NOMO-1 treated with dmso at 0.1 percent for 144 hours (cell line): ENCODE measurements around the gene FBN1.

Source experiments
- DNase-seq: peaks from one replicate; lab custom pipeline; 2025; ENCODE audit not compliant: unreplicated experiment; lab: John Stamatoyannopoulos, UW

Gene FBN1

DNA sequence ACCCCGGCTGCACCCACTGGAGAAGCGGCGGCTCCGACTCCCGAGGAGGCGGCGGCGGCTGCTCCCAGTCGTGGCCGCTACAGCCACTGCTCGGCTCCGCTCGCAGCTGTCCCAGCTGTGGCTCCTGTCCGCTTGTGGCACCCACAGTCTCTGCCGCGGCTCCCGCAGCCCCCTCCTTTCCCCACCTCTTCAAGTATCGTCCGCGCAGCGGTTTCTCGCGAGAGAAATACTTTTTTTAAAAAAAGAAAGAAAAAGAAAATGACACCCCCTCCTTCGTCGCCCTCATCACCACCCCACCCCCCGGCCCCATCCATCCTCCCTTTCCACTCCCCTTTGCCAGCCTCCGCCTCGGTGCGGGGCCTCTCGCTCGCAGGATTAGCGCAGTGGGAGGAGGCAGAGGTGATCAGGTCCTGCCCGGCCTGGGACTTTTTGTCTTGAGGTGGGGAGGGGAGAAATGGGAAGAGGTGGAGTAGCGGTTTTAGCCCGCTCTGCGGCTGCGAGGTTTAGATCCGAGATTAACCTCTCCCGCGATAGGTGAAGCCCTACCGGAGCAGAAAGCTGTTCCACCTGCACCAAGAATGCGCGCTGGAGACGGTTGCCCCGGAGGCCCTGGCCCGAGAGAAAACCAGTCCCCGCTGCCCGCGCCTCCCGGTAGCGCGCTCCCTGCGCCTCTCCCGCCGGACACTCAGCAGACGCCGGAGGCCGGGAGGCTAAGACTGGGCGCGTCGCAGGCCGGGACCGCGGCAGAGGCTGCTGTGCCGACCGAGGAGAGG is at the start of gene FBN1:
FBN1 (minus strand) TSS at position 152 of the 773 bp plus-strand sequence. CDS start 940 bp downstream, outside the sequence.
- DNase-seq = no peak

DNA sequence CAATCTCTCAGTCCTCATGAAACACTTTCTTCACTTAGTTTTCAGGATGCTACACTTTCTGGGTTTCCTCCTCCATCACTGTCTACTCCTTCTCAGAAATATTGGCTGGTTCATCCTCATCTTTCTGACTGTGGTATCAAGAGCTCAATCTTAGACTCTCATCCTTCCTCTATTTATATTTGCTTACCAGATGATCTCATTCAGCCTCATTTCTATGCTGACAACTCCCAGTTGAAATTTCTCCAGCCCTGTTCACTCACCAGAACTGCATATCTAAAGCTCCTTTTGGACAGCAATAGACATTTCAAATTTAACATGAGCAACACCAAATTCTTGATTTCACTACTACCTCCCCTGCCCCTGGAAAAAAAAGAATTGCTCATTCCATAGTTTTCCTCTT is 48.0 kb upstream of the FBN1 start:
- DNase-seq = no peak

DNA sequence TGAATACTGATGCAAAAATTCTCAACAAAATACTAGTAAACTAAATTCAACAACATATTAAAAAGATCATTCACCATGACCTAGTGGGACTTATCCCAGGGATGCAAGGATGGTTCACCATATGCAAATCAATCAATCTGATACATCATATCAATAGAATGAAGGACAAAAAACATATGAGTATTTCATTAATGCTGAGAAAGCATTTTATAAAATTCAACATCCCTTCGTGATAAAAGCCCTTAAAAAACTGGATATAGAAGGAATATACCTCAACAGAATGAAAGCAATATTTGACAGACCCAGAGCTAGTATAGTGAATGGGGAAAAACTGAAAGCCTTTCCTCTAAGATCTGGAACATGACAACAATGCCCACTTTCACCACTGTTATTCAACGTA is 43.0 kb upstream of the FBN1 start:
- DNase-seq = no peak

DNA sequence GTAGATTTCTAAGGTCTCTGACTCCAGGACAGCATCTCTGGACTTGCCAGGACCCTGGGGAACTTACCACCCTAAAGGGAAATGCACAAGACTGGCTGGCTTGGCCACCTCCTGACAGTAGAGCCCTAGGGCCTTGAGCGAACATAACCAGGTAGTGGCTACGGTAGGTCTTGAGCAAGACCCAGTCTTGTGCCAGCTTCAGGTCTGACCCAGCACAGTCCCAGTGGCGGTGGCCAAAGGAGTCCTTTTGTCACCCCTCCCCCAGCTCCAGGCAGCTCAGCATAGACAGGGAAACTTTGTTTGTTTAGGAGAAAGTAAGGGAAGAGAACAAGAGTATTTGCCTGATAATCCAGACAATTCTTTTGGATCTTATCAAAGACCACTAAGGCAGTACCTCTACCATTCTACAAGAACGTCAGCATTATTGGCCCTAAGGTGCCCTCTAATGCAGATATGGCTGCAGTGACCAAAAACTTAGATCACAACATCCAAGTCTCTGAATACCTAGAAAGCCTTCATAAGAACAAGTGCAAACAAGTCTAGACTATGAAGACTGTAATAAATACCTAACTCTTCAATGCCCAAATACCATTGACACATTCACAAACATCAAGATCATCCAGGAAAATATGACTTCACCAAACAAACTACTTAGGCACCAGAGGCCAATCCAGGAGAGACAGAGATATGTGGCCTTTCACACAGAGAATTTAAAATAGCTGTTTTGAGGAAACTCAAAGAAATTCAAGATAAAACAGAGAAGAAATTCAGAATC is 38.7 kb upstream of the FBN1 start:
- no peak for DNase-seq

DNA sequence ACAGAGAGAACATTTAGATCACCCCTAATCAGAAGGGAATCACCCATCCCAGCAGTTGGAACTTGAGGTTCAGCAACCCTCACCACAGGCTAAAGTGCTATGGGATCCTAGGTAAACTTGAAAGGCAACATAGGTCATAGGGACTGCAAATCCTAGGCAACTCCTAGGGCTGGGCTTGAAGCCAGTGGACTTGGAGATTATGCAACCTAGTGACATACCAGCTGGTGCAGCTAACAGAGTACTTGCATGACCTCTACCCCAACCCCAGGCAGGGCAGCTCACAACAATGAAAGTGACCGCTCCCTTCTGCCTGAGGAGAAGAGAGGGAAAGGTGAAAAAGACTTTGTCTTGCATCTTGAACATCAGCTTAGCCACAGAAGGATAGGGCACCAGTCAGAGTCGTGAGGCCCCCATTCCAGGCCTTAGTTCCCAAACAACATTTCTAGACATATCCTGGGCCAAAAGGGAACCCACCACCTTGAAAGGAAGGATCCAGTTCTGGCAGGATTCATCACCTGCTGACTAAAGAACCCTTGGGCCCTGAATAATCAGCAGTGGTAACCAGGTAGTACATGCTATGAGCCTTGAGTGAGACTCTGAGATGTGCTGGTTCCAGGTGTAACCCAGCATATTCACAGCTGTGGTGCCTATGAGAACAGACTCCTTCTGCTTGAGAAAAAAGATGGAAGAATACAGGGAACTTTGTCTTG is 37.6 kb upstream of the FBN1 start:
- no peak for DNase-seq

DNA sequence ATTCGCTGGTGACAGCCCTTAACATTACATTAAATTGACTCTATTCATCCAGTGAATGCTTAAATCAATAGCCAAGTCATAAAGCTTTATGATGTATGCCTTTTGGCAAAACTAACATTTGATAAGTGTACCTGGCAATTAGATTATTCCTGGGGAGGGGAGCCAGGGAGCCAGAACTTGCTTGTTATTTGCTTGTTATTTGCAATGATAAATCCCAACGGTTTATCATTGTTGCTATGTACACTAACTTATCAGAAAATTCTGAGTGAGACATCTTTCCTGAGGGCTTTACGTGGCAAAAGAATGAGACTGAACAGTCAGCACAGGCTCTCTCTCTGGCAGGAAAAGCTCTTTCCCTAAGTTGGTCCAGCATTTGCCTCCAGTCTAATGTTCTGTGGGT is 35.8 kb upstream of the FBN1 start:
- no peak for DNase-seq

DNA sequence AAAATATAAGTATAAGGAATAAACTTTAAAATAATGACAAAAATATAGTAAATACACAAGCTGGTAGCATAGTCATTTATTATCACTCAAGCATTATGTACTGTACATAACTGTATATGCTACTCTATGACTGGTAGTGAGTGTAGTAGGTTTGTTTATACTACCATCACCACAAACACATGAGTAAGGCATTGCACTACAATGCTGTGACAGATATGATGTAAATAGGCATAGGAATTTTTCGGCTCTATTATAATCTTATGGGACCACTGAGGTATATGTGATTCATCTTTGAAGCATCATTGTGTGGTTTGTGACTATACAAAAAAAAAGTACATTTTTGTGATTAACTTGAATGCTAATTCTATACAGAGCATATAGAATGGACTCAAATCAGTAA is 35.3 kb upstream of the FBN1 start:
- DNase-seq = no peak

DNA sequence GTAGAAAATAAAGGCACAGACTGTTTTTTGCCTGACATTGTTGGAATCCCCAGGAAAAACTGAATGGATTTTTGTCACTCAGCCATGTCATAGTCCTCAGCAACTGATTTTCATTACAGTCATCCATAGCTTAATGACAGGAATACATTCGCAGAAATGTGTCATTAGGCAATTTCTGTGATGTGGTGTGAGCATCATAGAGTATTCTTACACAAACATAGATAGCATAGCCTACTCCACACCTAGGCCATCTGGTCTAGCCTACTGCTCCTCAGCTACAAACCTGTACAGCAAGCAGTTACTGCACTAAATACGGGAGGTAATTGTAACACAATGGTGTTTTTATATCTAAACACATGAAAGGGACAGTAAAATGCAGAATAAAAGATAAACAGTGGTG is 34.4 kb upstream of the FBN1 start:
- DNase-seq = no peak

DNA sequence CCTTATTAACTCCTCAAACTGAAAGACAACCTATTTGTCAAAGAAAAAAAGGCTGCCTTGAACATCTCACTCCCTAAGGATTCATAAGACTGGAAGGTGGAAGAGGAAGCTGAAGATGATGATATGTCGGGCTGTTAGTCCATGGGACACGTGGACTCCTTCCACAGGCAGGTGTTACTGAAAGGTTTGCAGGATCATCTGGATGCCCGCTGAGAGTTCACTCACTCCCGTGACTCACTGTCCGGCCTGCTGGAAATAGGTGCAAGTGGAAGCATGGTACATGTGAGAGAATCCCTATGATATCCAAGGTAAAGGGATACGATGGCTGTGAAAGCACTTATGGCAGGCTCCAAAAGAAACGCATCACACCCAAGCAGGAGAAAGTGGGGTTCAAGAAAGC is 33.3 kb upstream of the FBN1 start:
- no peak for DNase-seq

DNA sequence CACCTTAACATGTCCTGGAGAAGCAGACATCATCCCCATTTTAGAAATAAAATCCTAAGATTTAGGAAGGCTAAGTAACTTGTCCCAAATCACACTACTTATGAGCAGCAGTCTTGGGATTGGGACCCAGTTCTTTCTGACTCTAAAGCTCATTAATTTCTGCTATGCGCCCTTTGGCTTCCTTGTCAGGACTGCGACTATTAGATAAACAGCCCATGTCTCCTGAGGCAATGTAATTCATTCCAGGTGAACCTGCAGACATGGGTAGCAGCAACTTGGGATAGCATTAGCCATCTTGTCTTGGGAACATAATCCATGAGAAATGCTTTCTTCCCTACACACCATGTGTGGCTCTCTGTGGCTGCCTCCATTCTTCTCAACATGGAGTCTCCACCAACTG is 32.3 kb upstream of the FBN1 start:
- DNase-seq = no peak

DNA sequence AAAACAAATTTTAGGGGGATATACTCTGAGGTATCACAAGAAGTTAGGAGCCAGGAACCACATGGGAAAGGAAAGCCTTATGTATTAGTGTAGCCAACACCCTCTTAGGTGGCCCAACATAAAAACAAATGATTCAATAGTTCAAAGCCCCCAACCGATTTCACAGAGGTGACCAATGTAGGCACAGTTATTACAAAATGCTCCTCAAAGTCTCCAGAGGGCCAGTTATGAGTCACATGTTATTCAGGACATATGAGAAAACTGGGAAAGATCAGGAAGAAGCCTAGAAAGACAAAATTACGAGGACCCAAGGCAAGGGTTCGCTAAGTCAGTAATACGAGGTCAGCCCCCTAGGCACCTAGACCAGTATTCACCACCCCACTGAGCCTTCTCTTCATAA is 29.9 kb upstream of the FBN1 start:
- no peak for DNase-seq

DNA sequence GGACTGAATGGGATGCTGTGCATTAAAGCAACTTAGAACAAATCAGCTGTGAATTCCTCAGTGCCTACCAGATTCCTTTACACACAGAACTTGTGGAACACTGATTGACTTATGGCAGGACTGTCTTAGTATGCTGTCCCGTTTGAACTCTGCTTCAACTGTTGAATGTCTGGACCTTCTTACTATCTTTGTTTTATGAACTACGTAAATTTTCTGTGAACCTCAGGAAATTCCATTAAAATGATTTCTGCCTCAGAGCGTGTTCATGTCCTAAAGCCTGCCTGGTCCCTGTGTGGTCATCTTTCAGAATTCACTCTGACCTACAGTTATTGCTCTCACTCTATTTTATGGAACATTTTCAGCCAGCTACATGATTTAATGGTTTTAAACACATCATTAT is 29.4 kb upstream of the FBN1 start:
- no peak for DNase-seq

DNA sequence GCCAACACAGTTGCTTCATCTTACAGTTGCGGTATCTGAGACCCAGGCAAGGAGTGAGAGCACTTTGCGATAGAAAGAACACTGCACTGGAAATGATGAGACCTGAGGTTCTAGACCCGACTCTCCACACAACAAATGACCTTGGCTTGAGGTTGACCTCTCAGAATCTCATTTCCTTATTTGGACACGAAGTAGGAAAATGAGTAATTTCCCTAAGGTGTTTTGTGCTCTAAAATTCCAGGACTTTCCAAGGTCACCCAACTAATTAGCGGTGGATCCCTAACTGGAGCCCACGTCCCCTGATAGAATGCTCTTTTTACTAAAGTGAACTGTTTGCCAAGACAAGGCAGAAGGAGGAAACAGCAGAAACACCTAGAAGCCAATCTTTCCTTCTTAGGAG is 26.7 kb upstream of the FBN1 start:
- no peak for DNase-seq

DNA sequence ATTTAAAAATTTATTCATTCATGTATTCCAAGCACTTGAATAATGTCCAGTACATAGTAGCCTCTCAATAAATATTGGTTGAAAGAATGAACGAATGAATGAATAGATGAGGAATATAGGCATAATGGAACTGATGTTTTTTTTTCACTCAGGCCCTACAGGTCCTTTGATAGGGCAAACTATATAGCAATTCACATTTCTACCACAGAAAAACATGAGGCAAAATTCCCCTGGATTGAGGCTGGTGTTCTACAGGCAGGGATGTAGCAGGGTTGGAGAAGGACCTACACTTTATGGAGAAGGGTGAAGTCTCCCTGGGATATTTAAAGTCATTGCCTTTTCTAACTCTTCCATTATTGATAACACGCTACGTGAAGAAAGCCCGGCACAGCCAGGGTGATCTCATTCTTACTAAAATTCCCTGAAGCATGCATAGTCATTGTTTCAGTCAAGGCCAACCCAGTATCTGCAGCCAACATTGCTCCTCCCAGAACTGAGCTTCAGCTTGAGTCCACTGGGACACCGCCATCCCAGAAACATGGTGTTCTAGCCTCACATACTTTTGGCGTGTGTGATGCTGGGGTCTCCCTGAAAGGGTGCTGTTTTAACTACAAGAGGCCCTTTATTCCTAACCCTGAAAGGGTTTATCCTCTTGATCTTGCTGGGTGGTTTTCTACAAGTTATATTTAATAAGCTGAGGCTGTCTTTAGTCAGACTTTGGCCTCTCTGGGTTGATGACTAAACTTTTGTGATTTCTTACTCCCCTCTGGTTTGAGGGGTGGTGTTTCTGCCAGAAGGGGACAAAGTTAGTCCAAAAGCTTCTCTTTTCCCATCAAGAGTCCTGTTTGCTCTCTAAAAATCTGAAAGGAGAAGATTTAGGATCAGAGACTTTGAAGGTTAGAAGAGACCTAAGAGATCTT is 25.9 kb upstream of the FBN1 start:
- no peak for DNase-seq

DNA sequence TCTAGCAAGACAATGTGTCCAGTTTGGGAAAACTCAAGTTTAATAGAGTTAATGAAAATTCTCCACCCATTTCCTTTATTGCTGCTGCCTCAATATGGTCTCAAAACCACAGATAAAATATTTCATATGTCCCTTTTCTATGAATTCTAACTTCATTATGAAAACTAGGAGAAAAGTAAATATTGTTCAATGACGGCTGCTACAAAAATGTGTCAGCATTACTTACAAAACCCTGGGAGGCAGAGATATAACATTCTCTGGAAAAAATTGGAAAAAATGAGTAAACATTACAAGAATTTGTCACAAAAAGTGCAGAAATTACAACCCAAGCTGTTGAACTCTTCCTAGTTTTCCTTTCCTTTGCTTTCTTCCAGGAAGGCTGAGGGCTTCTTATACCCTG is 22.2 kb upstream of the FBN1 start:
- DNase-seq = no peak

DNA sequence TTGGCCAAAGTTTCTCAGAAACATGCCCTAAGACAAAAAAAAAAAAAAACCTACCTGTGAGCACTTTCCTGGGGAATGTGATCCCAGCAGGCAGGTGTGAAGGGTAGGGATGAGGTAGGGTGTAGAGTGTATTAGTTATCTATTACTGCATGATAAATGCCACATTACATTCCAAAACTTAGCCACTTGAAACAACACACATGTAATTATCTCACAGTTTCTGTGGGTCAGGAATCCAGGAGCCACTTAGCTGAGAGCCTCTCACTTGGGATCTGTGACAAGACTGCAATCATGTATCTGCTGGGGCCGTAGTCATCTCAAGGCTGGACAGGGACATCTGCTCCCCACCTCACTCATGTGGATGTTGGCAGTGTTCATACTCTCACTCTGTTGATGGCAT is 18.9 kb upstream of the FBN1 start:
- no peak for DNase-seq

DNA sequence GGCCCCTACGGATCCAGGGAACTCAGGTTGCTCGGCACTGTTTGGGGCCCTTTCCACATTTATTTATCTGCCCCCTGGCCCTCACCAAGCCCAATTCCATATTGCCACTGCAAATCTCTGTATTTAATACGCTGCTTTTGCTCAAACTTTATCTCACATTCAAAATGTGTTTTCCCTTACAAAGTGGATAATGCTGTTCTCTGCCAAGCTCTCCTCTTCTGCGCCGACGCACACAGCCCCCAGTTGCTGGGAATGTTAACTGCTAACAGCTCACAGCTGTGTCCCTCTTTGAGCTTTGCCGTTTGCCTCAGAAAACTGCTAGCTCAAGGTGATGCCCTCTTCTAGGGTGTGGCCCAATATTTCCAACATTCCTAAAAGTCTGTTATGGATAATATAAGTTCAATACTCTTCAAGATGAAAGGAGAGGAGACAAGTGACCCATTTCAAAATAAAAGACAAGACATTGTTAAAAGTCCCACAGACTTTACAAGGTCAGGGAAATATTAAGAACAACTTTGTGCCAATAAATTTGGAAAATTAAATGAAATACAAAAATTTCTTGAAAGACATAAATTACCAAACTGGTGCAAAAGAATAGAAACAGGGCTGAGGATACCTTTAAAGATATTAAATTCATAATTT is 12.6 kb upstream of the FBN1 start:
- DNase-seq = no peak

DNA sequence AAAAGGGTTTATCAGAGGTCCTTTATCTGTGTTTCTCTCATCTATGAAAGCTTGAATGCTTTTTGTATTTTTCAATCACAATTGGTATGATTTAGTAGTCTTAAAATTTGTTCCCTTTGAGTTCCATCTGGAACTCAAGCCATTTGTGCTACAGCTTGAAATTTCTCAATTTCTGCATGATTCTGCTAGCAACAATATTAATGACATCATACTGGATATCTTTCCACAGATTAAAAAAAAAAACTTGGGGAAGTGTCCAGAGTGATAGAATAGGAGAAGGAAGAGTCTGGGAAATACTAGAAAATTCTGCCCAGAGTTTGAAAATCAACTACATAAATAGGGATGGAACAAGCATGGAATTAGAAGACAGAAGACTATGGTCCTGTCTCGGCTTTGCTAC is 9.3 kb upstream of the FBN1 start:
- no peak for DNase-seq

DNA sequence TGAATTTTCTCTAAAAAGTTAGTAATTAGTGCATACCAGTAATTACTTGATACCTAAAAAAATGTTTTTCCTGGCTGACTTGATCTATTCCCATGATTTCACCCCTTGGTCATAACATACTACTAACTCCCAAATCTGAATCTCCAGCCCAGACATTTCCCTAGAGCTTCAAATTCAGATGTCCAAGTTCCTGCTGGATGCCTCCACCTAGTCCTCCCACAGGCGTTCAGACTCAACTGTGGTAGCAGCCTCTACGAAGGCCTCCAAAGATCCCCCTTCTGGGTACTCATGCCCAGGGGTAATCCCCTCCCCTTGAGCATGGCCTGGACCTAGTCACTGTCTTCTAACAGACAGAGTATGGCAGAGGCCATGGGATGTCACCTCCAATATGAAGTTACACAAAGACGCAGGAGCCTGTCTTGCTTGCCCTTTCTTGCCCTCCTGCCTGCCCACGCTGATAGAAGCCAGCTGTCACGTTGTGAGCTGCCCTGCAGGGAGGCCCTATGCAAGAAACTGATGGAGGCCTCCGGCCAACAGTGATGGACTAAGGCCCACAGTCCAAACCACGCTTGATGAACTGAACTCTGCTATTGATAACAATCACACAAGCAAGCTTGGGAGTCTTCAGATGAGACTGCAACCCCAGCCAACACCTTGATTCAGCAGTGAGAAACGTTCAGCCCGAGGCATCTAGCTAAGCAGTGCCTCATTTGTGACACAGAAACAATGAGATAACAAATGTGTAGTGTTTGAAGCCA is 8.6 kb upstream of the FBN1 start:
- DNase-seq = no peak

DNA sequence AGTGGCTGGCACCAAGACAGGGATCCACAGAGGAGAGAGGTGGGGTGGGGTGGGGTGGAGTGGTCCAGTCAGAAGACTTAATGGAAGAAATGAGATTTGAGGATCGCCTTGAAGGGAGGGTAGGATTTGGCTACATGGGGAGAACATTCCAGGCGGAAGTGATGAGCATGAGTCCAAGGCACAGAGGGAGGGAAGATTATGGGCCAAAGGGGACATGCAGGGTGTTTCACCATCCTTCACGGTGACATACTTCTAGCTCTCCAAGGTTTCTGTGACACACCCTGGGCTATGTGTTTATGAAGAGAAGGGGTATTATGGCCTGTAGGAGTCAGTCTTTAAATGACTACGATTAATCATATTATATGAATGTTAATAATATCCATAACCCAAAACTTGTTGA is 7.7 kb upstream of the FBN1 start:
- DNase-seq = no peak
